ENCODE results near the gene NABP1. TPM values are rescaled to one million over a fixed set of nuclear protein-coding genes. Genes with fewer than 3 reads are reported as not detected.
A peak's percentile ranks its signal among the peaks of the same experiment; 100 is the strongest.

Gene NABP1
- polyA plus RNA-seq, 1 of the 3 experiments (the other 2 are of a cell fraction), result 19.1 TPM

DNA sequence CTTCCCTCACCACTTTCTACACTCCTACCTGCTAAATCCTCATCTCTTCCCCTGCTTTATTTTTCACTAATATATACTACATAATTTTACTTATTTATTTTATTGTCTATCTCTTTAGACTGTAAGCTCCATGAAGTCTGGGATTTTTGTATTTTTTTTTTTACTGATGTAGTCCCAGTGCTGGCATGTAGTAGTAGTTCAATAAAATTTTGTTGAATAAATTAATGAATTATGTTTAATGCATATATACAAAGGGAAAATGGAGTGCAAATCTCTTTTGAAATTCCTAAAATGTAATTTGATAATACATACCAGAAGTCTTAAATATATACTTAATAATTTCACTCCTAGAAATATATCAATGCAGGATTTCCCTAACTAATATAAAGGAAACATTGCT is 7.1 kb upstream of the NABP1 start (continued):
- TF ChIP-seq MEF2A (IDR thresholded peaks at IDR 0.05; ENCODE audit: borderline replicate concordance, low read depth), result no peak
- TF ChIP-seq NFIC (IDR thresholded peaks at IDR 0.05; ENCODE audit: borderline replicate concordance), result no peak

DNA sequence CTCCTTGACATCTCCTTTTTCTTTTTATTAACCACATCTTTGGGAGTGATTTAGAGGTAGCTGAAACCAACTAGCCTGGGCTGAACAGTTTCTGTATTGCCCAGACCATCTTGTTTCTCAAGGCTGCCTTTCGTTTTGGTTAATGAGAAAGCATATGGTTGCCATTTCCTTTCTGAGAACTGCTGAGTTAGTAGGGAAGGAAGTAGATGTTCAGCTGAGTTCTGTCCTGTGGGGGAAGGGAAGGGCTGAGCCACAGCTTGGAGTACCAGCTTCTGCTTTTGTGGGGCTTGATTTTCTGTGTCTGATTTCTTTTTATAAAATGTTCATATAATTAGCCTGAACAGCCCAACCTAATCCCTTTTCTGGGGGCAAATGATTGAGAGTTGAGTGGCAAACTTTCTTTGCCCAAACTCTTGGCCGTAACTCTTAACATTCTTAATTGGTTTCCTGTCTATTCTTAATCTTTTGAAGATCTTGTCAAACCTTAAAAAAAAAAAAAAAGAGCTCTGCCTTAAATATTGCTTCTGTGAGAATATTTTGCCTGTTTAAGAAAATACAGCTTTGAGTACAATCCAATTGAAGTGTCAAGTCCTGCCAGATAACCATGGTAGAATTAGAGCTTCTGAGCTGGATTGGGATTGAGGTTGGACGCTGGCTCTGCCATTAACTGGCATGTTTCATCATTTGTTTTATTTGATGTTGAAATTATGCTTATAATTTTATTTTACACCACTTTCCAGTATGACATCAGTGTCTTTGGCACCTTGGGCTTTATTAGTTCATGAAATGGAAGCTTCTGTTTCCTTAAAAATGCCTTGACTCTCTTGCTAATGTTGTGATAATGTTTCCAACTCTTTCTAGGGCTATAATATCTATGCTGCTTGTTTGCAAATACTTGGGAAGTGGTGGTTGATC is 1.9 kb upstream of the NABP1 start:
- H2AFZ ChIP-seq (ENCODE audit: low read depth), result peak overlapping the region; percentile 60
- H3K4me3 ChIP-seq (ENCODE audit: low read depth in 2 of 2, low read length in 1 of 2), result no peak overlapping the region
- ChIA-PET POLR2A (no interaction called here), CTCF (interaction anchor here (0.7 to 1.5 kb wide), 5 partner anchors 10 to 627 kb away, joined by 3 to 5 read pairs (median 4); no protein-coding TSS in a partner anchor)
- H3K9ac ChIP-seq, result no peak overlapping the region
- H3K4me1 ChIP-seq (ENCODE audit: control insufficient read depth in 1 of 2, insufficient read depth in 2 of 2, low read depth in 1 of 2, low read length in 1 of 2), result peaks cover 0 to 11% of the 10 kb centered on the region in 2 experiments
- TF ChIP-seq TCF12 (IDR thresholded peaks at IDR 0.05) (peak; percentile 19; the same call in 1 of the 2 replicates), YY1 (IDR thresholded peaks at IDR 0.05; ENCODE audit: low read depth) (no peak)
- H3K4me2 ChIP-seq, result peak overlapping the region; percentile 82; the same call in 1 of the 2 replicates
- H3K79me2 ChIP-seq (ENCODE audit: insufficient read depth), result peaks cover 31% of the 10 kb centered on the region
- DNase-seq, result no peak
- WGBS (ENCODE audit: low lambda C conversion rate), result 68% methylated on average over 3 of the region's 3 CpGs
- no peaks in the 10 kb centered on the region for H4K20me1 ChIP-seq (ENCODE audit: insufficient read depth)
- H3K27ac ChIP-seq (ENCODE audit: low read depth in 2 of 2, low read length in 1 of 2), result peak overlapping the region in 1 of 2 experiments; percentile 97; a peak in 1 of 4 replicates
- no peaks in the 10 kb centered on the region for H3K9me3 ChIP-seq
- peaks cover 22% of the 10 kb centered on the region for H3F3A ChIP-seq (replicated peaks; ENCODE audit: insufficient read depth)
- no peaks in the 10 kb centered on the region for H3K9me2 ChIP-seq
- H3K36me3 ChIP-seq (replicated peaks in 1 of 2; ENCODE audit: control insufficient read depth in 1 of 2, insufficient read depth in 2 of 2, low read length in 1 of 2), result peaks cover 0 to 7% of the 10 kb centered on the region in 2 experiments
- H3K27me3 ChIP-seq (ENCODE audit: insufficient read depth), result no peaks in the 10 kb centered on the region

DNA sequence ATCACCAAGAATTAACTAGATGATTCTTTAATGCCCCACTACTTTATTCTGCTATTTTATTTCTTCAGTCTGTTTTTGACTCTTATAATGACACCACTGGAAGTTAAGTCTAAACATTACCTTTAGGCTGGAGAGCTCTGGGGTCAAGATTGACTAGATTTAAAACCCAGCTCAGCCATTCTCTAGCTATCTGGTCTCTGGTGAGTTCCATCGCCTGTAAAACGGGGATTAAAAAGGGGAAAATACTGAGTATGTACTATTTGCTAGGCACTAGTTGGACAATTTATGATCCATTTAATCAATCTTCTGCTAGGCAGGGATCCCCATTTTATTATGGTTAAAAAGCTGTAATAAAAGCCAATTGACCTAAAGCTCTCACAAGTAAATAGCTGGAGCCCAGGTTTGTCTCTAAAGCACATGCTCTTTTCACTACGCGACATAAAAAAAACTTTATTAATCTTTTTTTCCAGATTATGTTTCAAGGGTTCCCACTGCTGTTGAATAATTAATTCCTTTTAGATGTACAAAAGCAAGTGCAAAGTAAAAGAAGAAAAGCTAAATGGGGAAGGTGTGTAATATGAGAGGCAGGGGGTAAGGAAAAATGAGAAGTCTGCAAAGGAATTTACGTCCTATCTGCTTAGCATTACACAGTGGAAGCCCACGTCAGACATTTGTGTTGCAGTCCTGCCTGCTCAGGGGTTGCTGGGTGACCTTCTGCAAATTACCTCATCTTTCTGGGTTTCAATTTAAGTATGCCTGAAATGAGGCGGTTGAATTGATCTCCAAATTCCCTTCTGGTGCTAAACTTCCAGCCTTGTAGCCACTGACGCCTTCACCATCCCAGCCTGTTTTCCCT is 918 bp upstream of the NABP1 start:
- Histone ChIP-seq H4K20me1 (ENCODE audit: insufficient read depth) (no peaks in the 10 kb centered on the region), H3K9me2 (no peaks in the 10 kb centered on the region), H3K79me2 (ENCODE audit: insufficient read depth) (peaks cover 41% of the 10 kb centered on the region), H3K36me3 (replicated peaks in 1 of 2; ENCODE audit: control insufficient read depth in 1 of 2, insufficient read depth in 2 of 2, low read length in 1 of 2) (peaks cover 5 to 15% of the 10 kb centered on the region in 2 experiments), H3F3A (replicated peaks; ENCODE audit: insufficient read depth) (peaks cover 27% of the 10 kb centered on the region), H3K4me1 (ENCODE audit: control insufficient read depth in 1 of 2, insufficient read depth in 2 of 2, low read depth in 1 of 2, low read length in 1 of 2) (peaks cover 0 to 14% of the 10 kb centered on the region in 2 experiments), H3K4me3 (ENCODE audit: low read depth in 2 of 2, low read length in 1 of 2) (peak overlapping the region; percentile 87 to 88), H2AFZ (ENCODE audit: low read depth) (no peak overlapping the region), H3K9ac (peak overlapping the region; percentile 96), H3K9me3 (no peaks in the 10 kb centered on the region), H3K27me3 (ENCODE audit: insufficient read depth) (no peaks in the 10 kb centered on the region), H3K27ac (ENCODE audit: low read depth in 2 of 2, low read length in 1 of 2) (peak overlapping the region; percentile 86 to 97), H3K4me2 (peak overlapping the region; percentile 82)
- CTCF ChIA-PET, result interaction anchor here (0.6 to 1.5 kb wide), 6 partner anchors 9 to 1093 kb away, joined by 3 to 5 read pairs (median 4); no protein-coding TSS in a partner anchor
- POLR2A ChIA-PET, result interaction anchor here (0.6 to 0.8 kb wide), 4 partner anchors 14 to 187 kb away, joined by 3 read pairs; no protein-coding TSS in a partner anchor
- 21% methylated on average over 8 of the region's 8 CpGs for WGBS (ENCODE audit: low lambda C conversion rate)
- peak; percentile 31 for DNase-seq
- TF ChIP-seq, protein P1, sequence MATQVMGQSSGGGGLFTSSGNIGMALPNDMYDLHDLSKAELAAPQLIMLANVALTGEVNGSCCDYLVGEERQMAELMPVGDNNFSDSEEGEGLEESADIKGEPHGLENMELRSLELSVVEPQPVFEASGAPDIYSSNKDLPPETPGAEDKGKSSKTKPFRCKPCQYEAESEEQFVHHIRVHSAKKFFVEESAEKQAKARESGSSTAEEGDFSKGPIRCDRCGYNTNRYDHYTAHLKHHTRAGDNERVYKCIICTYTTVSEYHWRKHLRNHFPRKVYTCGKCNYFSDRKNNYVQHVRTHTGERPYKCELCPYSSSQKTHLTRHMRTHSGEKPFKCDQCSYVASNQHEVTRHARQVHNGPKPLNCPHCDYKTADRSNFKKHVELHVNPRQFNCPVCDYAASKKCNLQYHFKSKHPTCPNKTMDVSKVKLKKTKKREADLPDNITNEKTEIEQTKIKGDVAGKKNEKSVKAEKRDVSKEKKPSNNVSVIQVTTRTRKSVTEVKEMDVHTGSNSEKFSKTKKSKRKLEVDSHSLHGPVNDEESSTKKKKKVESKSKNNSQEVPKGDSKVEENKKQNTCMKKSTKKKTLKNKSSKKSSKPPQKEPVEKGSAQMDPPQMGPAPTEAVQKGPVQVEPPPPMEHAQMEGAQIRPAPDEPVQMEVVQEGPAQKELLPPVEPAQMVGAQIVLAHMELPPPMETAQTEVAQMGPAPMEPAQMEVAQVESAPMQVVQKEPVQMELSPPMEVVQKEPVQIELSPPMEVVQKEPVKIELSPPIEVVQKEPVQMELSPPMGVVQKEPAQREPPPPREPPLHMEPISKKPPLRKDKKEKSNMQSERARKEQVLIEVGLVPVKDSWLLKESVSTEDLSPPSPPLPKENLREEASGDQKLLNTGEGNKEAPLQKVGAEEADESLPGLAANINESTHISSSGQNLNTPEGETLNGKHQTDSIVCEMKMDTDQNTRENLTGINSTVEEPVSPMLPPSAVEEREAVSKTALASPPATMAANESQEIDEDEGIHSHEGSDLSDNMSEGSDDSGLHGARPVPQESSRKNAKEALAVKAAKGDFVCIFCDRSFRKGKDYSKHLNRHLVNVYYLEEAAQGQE (IDR thresholded peaks at IDR 0.05; ENCODE audit: low read depth, low read length), result no peak
- TF ChIP-seq CHD2 (IDR thresholded peaks at IDR 0.05; ENCODE audit: low read length, partially characterized antibody) (no peak), EZH2phosphoT487 (IDR thresholded peaks at IDR 0.05; ENCODE audit: borderline replicate concordance, low read depth) (no peak), RCOR1 (IDR thresholded peaks at IDR 0.05; ENCODE audit: low read length) (no peak), NFIC (IDR thresholded peaks at IDR 0.05; ENCODE audit: borderline replicate concordance) (no peak), GATA2 (CRISPR knock-in tag; IDR thresholded peaks at IDR 0.05) (no peak), RXRA (IDR thresholded peaks at IDR 0.05; ENCODE audit: borderline replicate concordance, low read depth) (no peak), FOXM1 (IDR thresholded peaks at IDR 0.05; ENCODE audit: low read depth) (no peak), TCF12 (IDR thresholded peaks at IDR 0.05) (peak; percentile 13; the same call in 1 of the 2 replicates)
- TF ChIP-seq, protein P2, sequence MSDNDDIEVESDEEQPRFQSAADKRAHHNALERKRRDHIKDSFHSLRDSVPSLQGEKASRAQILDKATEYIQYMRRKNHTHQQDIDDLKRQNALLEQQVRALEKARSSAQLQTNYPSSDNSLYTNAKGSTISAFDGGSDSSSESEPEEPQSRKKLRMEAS (IDR thresholded peaks at IDR 0.05; ENCODE audit: low read depth), result no peak
- TF ChIP-seq, protein P3, sequence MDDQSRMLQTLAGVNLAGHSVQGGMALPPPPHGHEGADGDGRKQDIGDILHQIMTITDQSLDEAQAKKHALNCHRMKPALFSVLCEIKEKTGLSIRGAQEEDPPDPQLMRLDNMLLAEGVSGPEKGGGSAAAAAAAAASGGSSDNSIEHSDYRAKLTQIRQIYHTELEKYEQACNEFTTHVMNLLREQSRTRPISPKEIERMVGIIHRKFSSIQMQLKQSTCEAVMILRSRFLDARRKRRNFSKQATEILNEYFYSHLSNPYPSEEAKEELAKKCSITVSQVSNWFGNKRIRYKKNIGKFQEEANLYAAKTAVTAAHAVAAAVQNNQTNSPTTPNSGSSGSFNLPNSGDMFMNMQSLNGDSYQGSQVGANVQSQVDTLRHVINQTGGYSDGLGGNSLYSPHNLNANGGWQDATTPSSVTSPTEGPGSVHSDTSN (IDR thresholded peaks at IDR 0.05), result peak; percentile 24; the same call in 1 of the 2 replicates
- TF ChIP-seq, protein P4, sequence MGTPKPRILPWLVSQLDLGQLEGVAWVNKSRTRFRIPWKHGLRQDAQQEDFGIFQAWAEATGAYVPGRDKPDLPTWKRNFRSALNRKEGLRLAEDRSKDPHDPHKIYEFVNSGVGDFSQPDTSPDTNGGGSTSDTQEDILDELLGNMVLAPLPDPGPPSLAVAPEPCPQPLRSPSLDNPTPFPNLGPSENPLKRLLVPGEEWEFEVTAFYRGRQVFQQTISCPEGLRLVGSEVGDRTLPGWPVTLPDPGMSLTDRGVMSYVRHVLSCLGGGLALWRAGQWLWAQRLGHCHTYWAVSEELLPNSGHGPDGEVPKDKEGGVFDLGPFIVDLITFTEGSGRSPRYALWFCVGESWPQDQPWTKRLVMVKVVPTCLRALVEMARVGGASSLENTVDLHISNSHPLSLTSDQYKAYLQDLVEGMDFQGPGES (IDR thresholded peaks at IDR 0.05; ENCODE audit: low read depth, low read length), result no peak
